GM12865 (cell line): ENCODE data around the gene DNAJB8.

Source experiments
- DNase-seq: peaks from one replicate; pipeline ENCODE4 v3.0.0; 2010; ENCODE audit warnings: low read depth
- H3K4me3 ChIP-seq: 2 replicates; pipeline ENCODE4 v1.5.1; 2011; ENCODE audit warnings: mild to moderate bottlenecking, low read depth, low read length, control low read depth
- TF ChIP-seq, protein P1 (sequence below): IDR thresholded peaks from 2 replicates; pipeline ENCODE4 v1.5.1; 2011; ENCODE audit warnings: low read length, control low read depth, low read depth, inconsistent platforms; ENCODE audit not compliant: insufficient read depth; ENCODE audit errors: missing control alignments

Gene DNAJB8

DNA sequence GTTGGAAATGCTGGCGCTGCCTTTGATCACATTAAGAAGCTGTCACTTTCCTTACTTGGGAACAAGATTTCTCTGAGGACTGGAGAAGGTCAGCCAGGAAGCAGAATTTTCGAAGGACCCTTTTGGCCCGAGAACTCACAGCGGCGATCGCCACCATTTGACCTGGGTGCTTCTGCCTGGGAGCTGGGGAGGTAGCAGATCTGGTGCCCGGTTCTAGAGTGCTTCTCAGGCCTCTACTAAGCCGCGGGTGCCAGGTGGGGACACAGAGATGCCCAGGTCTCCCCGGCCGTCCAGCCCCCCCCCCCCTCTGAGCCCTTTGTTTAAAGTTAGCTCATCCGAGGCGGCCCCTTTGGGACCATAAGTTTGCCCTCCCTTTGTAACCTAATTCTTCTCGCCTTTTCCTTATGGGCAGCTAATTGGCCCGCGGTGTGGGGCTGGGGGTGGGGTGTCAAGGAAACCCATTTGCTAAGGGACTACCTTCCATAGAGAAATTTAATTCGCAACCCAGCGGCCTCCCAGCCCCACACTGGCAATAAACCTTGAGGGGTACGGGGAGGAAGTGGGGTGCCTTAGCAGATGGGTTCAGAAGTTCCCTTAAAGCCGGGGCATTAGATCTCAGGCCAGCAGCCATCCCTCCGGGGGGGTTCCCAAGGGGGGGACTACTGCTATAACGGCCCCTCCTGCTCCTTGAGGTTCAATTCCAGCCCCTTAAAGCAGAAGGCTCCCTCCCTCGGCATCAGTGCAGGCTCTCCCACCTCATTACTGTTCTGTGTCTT lies 24.4 kb upstream of the DNAJB8 start:
- no peak overlapping the region for H3K4me3 ChIP-seq
- no peak for DNase-seq
- TF ChIP-seq, protein P1, sequence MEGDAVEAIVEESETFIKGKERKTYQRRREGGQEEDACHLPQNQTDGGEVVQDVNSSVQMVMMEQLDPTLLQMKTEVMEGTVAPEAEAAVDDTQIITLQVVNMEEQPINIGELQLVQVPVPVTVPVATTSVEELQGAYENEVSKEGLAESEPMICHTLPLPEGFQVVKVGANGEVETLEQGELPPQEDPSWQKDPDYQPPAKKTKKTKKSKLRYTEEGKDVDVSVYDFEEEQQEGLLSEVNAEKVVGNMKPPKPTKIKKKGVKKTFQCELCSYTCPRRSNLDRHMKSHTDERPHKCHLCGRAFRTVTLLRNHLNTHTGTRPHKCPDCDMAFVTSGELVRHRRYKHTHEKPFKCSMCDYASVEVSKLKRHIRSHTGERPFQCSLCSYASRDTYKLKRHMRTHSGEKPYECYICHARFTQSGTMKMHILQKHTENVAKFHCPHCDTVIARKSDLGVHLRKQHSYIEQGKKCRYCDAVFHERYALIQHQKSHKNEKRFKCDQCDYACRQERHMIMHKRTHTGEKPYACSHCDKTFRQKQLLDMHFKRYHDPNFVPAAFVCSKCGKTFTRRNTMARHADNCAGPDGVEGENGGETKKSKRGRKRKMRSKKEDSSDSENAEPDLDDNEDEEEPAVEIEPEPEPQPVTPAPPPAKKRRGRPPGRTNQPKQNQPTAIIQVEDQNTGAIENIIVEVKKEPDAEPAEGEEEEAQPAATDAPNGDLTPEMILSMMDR, result no peak

DNA sequence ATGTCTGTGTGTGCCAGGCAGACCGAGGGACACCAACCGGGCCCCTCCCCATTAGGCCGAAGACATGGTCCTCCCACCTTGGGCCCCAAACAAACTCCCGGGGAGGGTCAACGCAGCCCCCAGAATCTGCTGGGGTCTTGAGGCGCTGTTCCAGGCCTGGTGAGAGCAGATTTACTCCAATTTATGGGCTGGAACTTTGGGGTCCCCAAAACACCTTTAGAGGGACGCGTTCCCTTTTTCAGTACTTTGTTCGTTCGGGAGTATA lies 23.9 kb upstream of the DNAJB8 start:
- TF ChIP-seq, protein P1, result no peak
- DNase-seq, result no peak
- H3K4me3 ChIP-seq, result no peak overlapping the region

DNA sequence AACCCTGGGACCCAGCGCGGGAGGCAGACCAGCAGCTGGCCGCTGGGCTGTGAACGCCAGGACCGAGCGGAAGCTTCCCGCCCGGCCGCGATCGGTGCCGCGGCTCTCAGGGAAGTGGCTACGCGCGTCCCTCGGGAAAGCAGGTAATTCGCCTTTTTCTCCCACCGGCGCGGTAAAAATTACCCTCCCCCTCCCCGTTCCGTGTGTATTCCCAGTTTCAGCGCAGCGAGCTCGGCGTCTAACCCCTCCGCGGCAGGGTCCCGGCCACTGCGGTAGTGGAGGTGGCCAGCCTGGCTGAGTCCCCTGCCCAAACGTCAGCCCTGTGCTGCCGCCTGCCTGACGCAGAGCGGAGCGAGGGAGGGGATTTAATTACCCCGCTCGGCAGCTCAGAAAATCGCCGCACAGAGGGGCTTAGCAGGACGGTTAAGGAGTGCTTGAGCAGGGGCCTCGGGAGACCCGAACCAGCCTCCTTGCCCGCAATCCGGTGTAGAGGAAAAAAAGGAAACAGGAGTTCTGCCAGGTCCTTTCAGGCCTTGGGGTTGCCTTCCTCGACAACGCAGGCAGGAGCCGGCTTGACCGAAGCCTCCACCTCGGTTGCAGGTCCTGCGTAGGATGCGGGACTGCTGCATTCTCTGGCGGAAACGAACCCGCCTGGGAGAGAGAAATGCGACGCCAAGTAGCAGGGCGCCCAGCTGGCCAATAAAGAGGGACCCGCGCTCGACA lies 23.4 kb upstream of the DNAJB8 start:
- H3K4me3 ChIP-seq, result no peak overlapping the region
- TF ChIP-seq, protein P1, result no peak
- no peak for DNase-seq

DNA sequence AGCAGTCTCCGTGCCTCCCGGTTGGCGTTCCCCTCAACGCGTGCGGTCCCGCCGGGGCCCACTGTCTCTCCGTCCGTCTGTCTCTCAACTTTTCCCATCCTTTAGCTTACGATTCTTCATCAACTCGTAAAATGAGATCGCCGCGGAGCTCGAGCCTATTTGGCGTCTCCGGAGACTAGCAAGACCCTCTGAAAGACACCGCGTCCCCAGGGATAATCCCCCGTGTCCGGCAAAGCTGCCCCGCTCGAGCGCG lies 22.9 kb upstream of the DNAJB8 start:
- DNase-seq, result no peak

DNA sequence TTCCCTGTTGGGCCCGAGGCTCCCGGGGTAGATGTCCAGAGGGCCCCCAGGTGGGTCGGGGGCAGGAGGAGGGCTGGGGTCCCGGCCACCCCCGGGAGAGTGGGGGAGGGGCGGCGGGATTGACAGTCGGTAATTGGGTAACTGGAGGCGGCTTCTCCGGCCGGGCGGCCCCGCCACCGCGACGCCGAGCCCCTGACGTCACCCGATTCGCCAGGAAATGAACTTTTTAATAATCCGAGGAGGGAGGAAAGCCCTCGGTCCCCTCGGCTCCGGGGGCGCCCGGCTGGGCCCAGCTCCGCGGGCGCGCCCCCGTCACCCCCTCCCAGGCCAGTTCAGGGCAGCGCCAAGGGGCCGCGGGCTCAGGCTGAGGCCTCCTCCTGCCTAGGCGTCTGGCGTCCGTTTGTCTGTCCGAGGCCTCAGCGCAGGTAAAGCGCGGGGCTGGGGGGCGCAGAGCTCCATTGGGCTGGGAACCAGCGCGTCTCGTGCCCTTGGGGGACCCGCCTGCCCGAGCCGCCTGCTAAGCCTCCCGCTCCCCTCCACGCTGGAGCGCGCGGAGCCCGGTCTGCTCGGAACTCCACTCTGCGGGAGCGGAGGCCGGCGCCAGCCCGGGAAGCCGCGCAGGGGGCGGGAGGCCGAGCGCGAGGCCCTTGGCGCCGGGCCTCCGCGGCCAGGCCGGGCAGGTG lies 22.4 kb upstream of the DNAJB8 start:
- DNase-seq, result no peak
- TF ChIP-seq, protein P1, result no peak
- H3K4me3 ChIP-seq, result no peak overlapping the region

More for the DNA sequence above, 22.9 kb upstream of the DNAJB8 start:
- TF ChIP-seq, protein P1, result no peak
- no peak overlapping the region for H3K4me3 ChIP-seq

DNA sequence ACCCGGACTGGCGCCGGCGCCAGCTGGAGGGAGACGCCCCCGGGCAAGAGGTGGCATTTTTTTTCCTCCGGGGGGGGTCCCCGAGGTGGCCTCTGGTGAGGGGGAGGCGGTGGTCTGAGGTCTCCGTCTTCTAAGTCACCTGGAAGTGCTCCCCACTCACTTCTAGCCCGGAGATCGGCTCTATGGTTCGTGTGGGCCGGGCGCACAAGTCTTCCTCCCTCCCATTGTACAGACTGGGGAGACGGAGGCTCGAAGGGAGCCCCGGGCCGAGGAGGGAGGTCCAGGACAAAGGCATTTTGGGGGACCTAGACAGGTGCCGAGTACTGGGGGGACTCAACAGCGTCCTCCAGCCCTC lies 21.9 kb upstream of the DNAJB8 start:
- DNase-seq, result no peak
- no peak overlapping the region for H3K4me3 ChIP-seq
- TF ChIP-seq, protein P1, result no peak
